ENCODE measurements around the gene ZSCAN5C.
"Not testable (repeated sequence)": the region's sequence is repeated elsewhere in the genome, so short reads cannot be mapped to it uniquely, and the experiment has no call there.

Gene ZSCAN5C

DNA sequence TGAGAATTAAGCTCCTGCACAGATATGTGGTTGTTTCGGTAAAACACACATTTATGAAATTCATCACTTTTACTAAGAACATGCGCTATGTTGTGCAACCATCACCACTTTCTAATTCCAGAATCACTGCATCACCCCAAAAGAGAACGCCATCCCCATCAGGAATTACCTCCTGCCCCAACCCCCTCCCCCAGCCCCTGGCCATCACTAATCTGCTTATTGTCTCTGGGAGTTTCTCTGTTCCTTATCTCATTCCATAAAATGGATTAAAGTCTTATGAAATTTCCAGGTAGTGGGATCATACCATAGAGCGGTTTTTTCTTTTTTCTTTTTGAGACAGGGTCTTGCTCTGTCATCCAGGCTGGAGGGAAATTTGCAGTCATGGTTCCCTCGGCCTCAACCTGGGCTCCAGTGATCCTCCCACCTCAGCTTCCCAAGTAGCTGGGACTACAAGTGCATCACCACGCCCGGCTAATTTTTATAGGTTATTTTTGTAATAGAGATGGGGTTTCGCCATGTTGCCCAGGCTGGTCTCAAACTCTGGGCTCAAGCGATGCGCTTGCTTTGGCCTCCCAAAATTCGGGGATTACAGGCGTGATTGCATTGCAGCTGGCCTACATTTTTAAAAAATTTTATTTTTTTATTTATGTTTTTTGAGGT, 8.0 kb upstream of the ZSCAN5C start:
- Histone ChIP-seq H3K4me3 (ENCODE audit: low read depth in 1 of 2, low read length in 1 of 2) (no peak overlapping the region), H3K27ac (no peak overlapping the region), H3K36me3 (no peaks in the 10 kb centered on the region), H3K27me3 (no peaks in the 10 kb centered on the region), H3K4me1 (ENCODE audit: control insufficient read depth in 1 of 2, insufficient read depth in 1 of 2, low read depth in 1 of 2, low read length in 1 of 2) (peaks cover 0 to 7% of the 10 kb centered on the region in 2 experiments), H3K9me3 (no peaks in the 10 kb centered on the region)
- TF ChIP-seq, protein P1, sequence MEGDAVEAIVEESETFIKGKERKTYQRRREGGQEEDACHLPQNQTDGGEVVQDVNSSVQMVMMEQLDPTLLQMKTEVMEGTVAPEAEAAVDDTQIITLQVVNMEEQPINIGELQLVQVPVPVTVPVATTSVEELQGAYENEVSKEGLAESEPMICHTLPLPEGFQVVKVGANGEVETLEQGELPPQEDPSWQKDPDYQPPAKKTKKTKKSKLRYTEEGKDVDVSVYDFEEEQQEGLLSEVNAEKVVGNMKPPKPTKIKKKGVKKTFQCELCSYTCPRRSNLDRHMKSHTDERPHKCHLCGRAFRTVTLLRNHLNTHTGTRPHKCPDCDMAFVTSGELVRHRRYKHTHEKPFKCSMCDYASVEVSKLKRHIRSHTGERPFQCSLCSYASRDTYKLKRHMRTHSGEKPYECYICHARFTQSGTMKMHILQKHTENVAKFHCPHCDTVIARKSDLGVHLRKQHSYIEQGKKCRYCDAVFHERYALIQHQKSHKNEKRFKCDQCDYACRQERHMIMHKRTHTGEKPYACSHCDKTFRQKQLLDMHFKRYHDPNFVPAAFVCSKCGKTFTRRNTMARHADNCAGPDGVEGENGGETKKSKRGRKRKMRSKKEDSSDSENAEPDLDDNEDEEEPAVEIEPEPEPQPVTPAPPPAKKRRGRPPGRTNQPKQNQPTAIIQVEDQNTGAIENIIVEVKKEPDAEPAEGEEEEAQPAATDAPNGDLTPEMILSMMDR (IDR thresholded peaks at IDR 0.05), result no peak

DNA sequence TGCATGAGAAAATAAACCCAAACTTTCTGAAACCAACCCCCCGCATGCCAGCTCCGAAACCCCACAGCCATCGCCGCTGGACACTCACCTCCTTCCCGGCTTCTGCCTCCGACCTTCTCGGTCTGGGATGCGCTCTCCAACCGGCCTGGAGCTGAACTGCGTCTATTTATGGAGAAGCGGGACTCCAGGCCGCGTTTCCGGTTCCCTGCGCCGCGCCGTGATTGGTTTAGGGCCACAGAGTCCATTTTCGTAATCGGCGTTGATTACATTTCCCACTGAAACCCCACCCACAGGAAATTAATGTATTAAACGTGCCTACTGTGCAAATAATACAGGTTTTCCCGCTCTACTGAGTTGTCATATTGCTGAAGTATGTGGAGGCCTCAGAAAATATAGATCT, 4.4 kb upstream of the ZSCAN5C start, which contains the start of gene ZSCAN5B:
TSS of gene ZSCAN5B (minus strand) at position 138 of the 400 bp plus-strand sequence. CDS start 4,731 bp downstream, outside the sequence.
- not testable (repeated sequence) for H3K9me3 ChIP-seq; H3K27me3 ChIP-seq; H3K36me3 ChIP-seq; H3K4me1 ChIP-seq (ENCODE audit: control insufficient read depth in 1 of 2, insufficient read depth in 1 of 2, low read depth in 1 of 2, low read length in 1 of 2); H3K4me3 ChIP-seq (ENCODE audit: low read depth in 1 of 2, low read length in 1 of 2); H3K27ac ChIP-seq

DNA sequence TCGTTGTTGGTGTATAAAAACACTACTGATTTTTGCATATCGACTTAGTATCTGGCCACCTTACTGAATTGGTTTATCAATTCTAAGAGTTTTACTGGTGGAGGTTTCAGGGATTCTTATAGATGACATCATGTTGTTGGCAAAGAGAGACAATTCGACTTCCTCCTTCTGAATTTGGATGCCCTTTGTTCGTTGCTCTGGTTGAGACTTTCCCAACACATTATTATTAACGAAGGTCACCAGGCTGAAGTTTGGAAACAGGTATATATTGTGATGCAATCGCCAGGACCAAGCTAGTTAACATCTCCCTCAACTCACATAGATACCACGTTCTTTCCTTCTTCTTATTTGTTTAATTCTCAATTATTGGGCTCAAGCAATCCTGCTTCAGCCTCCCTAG, 2.4 kb upstream of the ZSCAN5C start:
- Histone ChIP-seq H3K27me3 (peaks cover 17% of the 10 kb centered on the region), H3K27ac (no peak overlapping the region), H3K4me1 (ENCODE audit: control insufficient read depth in 1 of 2, insufficient read depth in 1 of 2, low read depth in 1 of 2, low read length in 1 of 2) (no peaks in the 10 kb centered on the region), H3K36me3 (no peaks in the 10 kb centered on the region), H3K4me3 (ENCODE audit: low read depth in 1 of 2, low read length in 1 of 2) (no peak overlapping the region), H3K9me3 (no peaks in the 10 kb centered on the region)
- TF ChIP-seq, protein P1 (IDR thresholded peaks at IDR 0.05), result no peak

DNA sequence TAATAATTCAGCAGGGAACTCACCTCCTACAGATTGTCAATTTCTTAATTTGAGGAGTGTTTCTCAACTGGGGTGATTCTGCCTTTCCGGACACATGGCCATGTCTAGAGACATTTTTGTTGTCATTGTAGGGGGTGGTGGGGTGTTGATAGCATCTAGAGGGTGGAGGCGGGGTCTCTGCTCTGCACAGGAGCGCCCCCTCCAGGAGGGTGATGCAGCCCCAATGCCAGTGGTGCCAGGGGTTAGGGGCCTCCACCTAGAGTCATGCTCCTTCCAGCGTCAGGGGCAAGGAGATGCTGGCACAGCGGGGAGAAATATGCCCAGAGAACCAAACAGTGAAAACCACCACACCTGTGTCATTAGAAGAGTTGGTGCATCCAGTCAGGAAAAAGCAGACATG, 5.5 kb downstream of the ZSCAN5C start:
- not testable (repeated sequence) for H3K9me3 ChIP-seq; H3K4me3 ChIP-seq (ENCODE audit: low read depth in 1 of 2, low read length in 1 of 2); H3K4me1 ChIP-seq (ENCODE audit: control insufficient read depth in 1 of 2, insufficient read depth in 1 of 2, low read depth in 1 of 2, low read length in 1 of 2); H3K36me3 ChIP-seq; H3K27ac ChIP-seq
- H3K27me3 ChIP-seq, result peaks cover 11% of the 10 kb centered on the region

DNA sequence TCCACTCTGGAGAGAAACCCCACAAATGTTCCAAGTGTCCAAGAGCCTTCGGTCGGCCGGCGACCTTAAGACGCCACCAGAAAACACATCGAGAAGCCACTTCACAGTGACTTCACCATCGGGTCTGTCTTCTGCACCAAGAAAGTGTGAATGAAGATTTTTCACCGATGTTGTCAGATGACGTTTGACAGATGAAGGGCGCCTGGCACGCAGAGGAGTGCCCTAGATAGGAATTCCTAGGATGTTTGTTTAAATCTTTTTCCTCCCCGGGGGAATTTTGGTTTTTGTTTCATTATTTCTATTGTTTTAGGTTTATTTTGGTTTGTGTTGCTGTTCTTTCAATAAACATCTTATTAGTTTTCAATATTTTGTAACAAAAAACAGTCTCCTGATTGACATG, 7.0 kb downstream of the ZSCAN5C start:
- H3K4me1 ChIP-seq (ENCODE audit: control insufficient read depth in 1 of 2, insufficient read depth in 1 of 2, low read depth in 1 of 2, low read length in 1 of 2), result no peaks in the 10 kb centered on the region
- H3K27ac ChIP-seq, result no peak overlapping the region
- no peak overlapping the region for H3K4me3 ChIP-seq (ENCODE audit: low read depth in 1 of 2, low read length in 1 of 2)
- no peaks in the 10 kb centered on the region for H3K9me3 ChIP-seq
- no peaks in the 10 kb centered on the region for H3K27me3 ChIP-seq
- no peaks in the 10 kb centered on the region for H3K36me3 ChIP-seq
- TF ChIP-seq, protein P1 (IDR thresholded peaks at IDR 0.05), result no peak

DNA sequence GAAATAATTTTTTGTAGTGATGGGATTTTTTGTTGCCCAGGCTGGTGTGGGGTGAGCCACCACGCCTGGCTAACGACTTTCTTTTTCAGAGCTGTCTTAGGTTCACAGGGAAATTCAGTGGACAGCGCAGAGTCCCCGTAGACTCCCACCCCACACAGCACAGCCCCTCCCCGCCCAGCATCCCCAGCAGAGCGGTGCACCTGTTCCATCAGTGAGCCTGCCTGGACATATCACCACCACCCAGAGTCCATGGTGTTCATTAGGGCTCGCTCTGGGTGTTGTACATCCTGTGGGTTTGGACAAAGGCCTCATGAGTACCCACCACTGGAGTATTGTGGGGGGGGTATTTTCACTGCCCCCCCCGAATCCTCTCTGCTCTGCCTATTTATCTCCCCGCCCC, 8.0 kb downstream of the ZSCAN5C start:
- H3K9me3 ChIP-seq; H3K4me1 ChIP-seq (ENCODE audit: control insufficient read depth in 1 of 2, insufficient read depth in 1 of 2, low read depth in 1 of 2, low read length in 1 of 2); H3K4me3 ChIP-seq (ENCODE audit: low read depth in 1 of 2, low read length in 1 of 2); H3K36me3 ChIP-seq; H3K27ac ChIP-seq; H3K27me3 ChIP-seq: not testable (repeated sequence)

DNA sequence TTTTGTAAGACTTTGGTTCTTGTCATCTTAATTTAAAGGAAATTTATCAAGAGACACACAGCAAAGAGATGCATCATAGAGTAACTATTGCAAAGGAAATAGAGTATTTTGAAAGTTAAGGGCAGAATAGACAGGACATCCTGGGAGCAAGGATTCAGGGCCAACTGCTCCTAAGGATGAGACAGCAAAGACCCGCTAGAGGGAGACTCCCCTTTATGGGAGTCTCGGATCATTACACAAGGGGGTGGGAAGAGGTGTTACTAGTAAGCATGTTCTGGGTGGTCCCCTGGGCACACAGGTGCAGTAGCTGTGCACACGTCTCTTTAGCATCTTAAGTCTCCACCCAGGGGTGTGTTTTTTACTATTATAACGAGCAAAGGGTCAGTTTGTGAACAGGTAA, 9.6 kb downstream of the ZSCAN5C start:
- no peaks in the 10 kb centered on the region for H3K36me3 ChIP-seq
- TF ChIP-seq, protein P1 (IDR thresholded peaks at IDR 0.05), result no peak
- H3K27ac ChIP-seq, result no peak overlapping the region
- H3K9me3 ChIP-seq, result no peaks in the 10 kb centered on the region
- no peaks in the 10 kb centered on the region for H3K4me1 ChIP-seq (ENCODE audit: control insufficient read depth in 1 of 2, insufficient read depth in 1 of 2, low read depth in 1 of 2, low read length in 1 of 2)
- H3K27me3 ChIP-seq, result peaks cover 22% of the 10 kb centered on the region
- H3K4me3 ChIP-seq (ENCODE audit: low read depth in 1 of 2, low read length in 1 of 2), result no peak overlapping the region
